ENCODE measurements around the gene GALR2.
A peak's percentile ranks its signal among the peaks of the same experiment; 100 is the strongest.

- no peak for TF ChIP-seq MYC (IDR thresholded peaks at IDR 0.05; ENCODE audit: low read depth, low read length)
- TF ChIP-seq MYC (CRISPR knock-in tag; IDR thresholded peaks at IDR 0.05; ENCODE audit: borderline replicate concordance, low read depth) = no peak
- TF ChIP-seq USF1 (CRISPR knock-in tag; IDR thresholded peaks at IDR 0.05) = no peak
- TF ChIP-seq CAMTA2 (CRISPR knock-in tag; conservative IDR thresholded peaks at IDR 0.05) = no peak
- no peak for TF ChIP-seq PRDM10 (IDR thresholded peaks at IDR 0.05; ENCODE audit: partially characterized antibody)
- no peak for TF ChIP-seq HNRNPH1 (optimal IDR thresholded peaks at IDR 0.05; ENCODE audit: low read depth, low read length)
- no peak for TF ChIP-seq HDAC2 (IDR thresholded peaks at IDR 0.05)
- 0 out of 2 replicates have a peak, but pooled peaks have one; percentile 16 for TF ChIP-seq RBFOX2 (IDR thresholded peaks at IDR 0.05; ENCODE audit: low read depth, low read length)
- TF ChIP-seq ATF4 (CRISPR knock-in tag; IDR thresholded peaks at IDR 0.05) = no peak
- TF ChIP-seq NCOA2 (IDR thresholded peaks at IDR 0.05; ENCODE audit: partially characterized antibody in 2 of 2) = no peak
- no peak for TF ChIP-seq BHLHE40 (IDR thresholded peaks at IDR 0.05; ENCODE audit: low read length)
- TF ChIP-seq RAD21 (CRISPR knock-in tag; conservative IDR thresholded peaks at IDR 0.05 in 1 of 2, IDR thresholded peaks at IDR 0.05 in 1 of 2) = no peak
These were observed 13.7 kb downstream of the GALR2 start for GRCh38 chr17:76088041-76088867.

Data from K562 (cell line).